H4 (cell line): ENCODE measurements around the gene PLA2G2F. TPM values are rescaled to one million over a fixed set of nuclear protein-coding genes. Genes with fewer than 3 reads are reported as not detected.
A peak's percentile ranks its signal among the peaks of the same experiment; 100 is the strongest.
"Not testable (repeated sequence)": the region's sequence is repeated elsewhere in the genome, so short reads cannot be mapped to it uniquely, and the experiment has no call there.

Experiments
- DNase-seq: peaks from one replicate; pipeline ENCODE4 v3.0.0-alpha.2; 2015; ENCODE audit warnings: low spot score
- total RNA-seq: library from RNA; depleted of rRNA; stranded (reverse); fragments of >200 nt; shearing (Covaris generic); gene quantifications from 2 replicates; pipeline ENCODE4 v1.2.3, GENCODE V29; 2014

The PLA2G2F gene
- total RNA-seq, 1 experiment from 2014 or later: not detected

- DNase-seq: no peak
These were observed 25.0 kb upstream of the PLA2G2F start for GRCh38 chr1:20114021-20114648.

GRCh38 chr1:20115479-20115878 lies 23.6 kb upstream of the PLA2G2F start:
- DNase-seq: no peak

- DNase-seq: no peak
These were observed 23.2 kb upstream of the PLA2G2F start for GRCh38 chr1:20115916-20116315.

- no peak for DNase-seq
These were observed 21.9 kb upstream of the PLA2G2F start for GRCh38 chr1:20117236-20117635.

- no peak for DNase-seq
These were observed 19.8 kb upstream of the PLA2G2F start, which contains the start of gene PLA2G2D for GRCh38 chr1:20119347-20119746. PLA2G2D (minus strand) TSS chr1:20119536; CDS start chr1:20119498, 38 bp downstream.

- DNase-seq: no peak
These were observed 18.3 kb upstream of the PLA2G2F start for GRCh38 chr1:20120796-20121195.

- no peak for DNase-seq
These were observed 15.2 kb upstream of the PLA2G2F start for GRCh38 chr1:20123722-20124455.

- peak; percentile 81 for DNase-seq
These were observed 14.6 kb upstream of the PLA2G2F start for GRCh38 chr1:20124456-20125057.

GRCh38 chr1:20125100-20125499 lies 14.0 kb upstream of the PLA2G2F start:
- no peak for DNase-seq

- DNase-seq: no peak
These were observed 12.9 kb upstream of the PLA2G2F start for GRCh38 chr1:20126041-20126805.

GRCh38 chr1:20126806-20127440 lies 12.2 kb upstream of the PLA2G2F start:
- DNase-seq: no peak

GRCh38 chr1:20130518-20130917 lies 8.6 kb upstream of the PLA2G2F start:
- not testable (repeated sequence) for DNase-seq

GRCh38 chr1:20134995-20135394 lies 4.1 kb upstream of the PLA2G2F start:
- no peak for DNase-seq

GRCh38 chr1:20136249-20136648 lies 2.9 kb upstream of the PLA2G2F start:
- no peak for DNase-seq

GRCh38 chr1:20137055-20137454 lies 2.1 kb upstream of the PLA2G2F start:
- DNase-seq: no peak

- no peak for DNase-seq
These were observed 1.5 kb upstream of the PLA2G2F start for GRCh38 chr1:20137604-20138003.

GRCh38 chr1:20138346-20138745 lies 777 bp upstream of the PLA2G2F start:
- DNase-seq: no peak

- DNase-seq: no peak
These were observed 871 bp downstream of the PLA2G2F start for GRCh38 chr1:20139776-20140612.

- DNase-seq: no peak
These were observed 1.9 kb downstream of the PLA2G2F start for GRCh38 chr1:20141001-20141400.

GRCh38 chr1:20141466-20141865 lies 2.3 kb downstream of the PLA2G2F start:
- no peak for DNase-seq
